ENCODE measurements around the gene RBFOX1.

The RBFOX1 gene

DNA sequence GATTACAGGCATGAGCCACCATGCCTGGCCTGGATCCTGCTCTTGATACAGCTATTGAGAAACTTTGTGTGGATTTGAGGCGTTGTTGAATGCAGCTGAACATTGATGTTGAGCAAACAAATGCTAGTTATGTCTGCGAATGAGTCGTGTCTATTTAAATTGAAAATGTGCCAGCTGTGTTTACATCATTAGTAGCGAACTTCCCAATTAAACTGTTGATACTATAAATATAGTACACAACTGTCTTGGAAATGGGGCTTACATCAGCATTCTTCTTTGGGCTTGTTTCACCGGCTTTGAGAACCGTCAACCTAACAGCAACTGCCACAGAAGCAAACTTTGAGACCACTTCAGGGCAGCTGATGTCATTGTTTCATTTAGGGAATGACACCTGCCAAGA, 251.9 kb downstream of the RBFOX1 start:
- TF ChIP-seq, protein P1, sequence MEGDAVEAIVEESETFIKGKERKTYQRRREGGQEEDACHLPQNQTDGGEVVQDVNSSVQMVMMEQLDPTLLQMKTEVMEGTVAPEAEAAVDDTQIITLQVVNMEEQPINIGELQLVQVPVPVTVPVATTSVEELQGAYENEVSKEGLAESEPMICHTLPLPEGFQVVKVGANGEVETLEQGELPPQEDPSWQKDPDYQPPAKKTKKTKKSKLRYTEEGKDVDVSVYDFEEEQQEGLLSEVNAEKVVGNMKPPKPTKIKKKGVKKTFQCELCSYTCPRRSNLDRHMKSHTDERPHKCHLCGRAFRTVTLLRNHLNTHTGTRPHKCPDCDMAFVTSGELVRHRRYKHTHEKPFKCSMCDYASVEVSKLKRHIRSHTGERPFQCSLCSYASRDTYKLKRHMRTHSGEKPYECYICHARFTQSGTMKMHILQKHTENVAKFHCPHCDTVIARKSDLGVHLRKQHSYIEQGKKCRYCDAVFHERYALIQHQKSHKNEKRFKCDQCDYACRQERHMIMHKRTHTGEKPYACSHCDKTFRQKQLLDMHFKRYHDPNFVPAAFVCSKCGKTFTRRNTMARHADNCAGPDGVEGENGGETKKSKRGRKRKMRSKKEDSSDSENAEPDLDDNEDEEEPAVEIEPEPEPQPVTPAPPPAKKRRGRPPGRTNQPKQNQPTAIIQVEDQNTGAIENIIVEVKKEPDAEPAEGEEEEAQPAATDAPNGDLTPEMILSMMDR (IDR thresholded peaks at IDR 0.05; ENCODE audit: low read depth, low read length): no peak
- in situ Hi-C loops (cut with HindIII; ENCODE audit: low sequenced_read_pairs): no loop called here
- H3K4me3 ChIP-seq (ENCODE audit: low read depth, low read length): no peak overlapping the region
- DNase-seq (ENCODE audit: low read depth, low spot score): no peak

DNA sequence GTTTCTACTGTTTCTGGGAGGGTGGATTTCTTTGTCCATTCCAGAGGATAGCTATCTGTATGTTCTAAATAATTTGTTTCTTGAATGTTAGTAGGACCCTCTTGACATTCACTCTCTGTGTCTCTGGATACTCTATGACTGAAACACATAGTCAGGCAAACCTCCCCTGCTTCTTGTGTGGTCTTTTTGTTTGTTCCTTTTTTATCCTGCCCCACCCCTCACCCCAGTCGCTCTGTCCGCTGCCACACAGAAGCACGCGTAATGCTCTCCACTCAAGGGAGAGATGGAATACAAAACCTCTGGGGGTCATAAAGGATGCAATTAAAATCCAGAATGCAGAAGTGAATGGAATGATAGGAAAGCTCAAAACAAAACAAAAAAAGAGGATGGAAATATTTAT, 253.1 kb downstream of the RBFOX1 start:
- in situ Hi-C loops (cut with HindIII; ENCODE audit: low sequenced_read_pairs): no loop called here
- DNase-seq (ENCODE audit: low read depth, low spot score): no peak
- TF ChIP-seq, protein P1 (IDR thresholded peaks at IDR 0.05; ENCODE audit: low read depth, low read length): no peak
- no peak overlapping the region for H3K4me3 ChIP-seq (ENCODE audit: low read depth, low read length)

DNA sequence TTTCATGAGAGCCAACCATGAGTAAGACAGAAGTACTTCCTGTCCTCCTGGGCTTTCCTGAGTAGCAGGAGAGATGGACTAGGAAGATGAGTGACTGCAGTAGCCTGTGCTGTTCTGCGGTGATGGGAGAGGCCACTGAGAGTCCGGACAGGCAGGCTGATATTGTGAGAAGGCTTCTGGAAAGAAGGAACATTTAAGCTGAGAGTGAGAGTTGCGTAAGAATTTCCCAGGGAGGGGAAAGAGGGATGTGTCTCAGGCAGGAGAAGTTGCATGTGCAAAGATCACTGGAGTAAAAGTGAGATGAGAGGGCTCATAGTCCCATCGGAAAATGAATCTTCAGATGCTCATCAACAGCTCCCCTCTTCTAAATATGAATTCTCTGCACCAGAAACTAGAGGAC, 258.3 kb downstream of the RBFOX1 start:
- no peak overlapping the region for H3K4me3 ChIP-seq (ENCODE audit: low read depth, low read length)
- DNase-seq (ENCODE audit: low read depth, low spot score): no peak
- TF ChIP-seq, protein P1 (IDR thresholded peaks at IDR 0.05; ENCODE audit: low read depth, low read length): no peak
- in situ Hi-C loops (cut with HindIII; ENCODE audit: low sequenced_read_pairs): no loop called here

DNA sequence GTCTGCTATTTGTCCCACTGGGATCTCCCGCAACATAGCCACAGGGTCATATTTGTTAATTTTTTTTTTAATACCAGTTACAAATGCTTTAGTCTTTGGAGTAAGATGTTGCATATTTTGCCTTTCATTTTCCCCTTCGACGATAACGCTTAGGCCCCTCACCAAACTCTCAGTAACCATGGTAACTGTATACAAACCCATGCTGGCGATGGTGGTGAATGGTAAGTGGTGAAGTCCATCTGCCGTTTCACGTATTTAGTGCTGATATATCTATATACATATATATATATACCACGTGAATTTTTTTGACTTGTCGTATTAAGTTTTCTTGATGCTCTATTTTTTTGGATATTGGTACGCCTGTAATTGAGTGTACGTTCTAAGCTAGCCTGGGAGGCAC, 263.7 kb downstream of the RBFOX1 start:
- no peak for DNase-seq (ENCODE audit: low read depth, low spot score)
- TF ChIP-seq, protein P1 (IDR thresholded peaks at IDR 0.05; ENCODE audit: low read depth, low read length): no peak
- in situ Hi-C loops (cut with HindIII; ENCODE audit: low sequenced_read_pairs): no loop called here
- H3K4me3 ChIP-seq (ENCODE audit: low read depth, low read length): no peak overlapping the region

DNA sequence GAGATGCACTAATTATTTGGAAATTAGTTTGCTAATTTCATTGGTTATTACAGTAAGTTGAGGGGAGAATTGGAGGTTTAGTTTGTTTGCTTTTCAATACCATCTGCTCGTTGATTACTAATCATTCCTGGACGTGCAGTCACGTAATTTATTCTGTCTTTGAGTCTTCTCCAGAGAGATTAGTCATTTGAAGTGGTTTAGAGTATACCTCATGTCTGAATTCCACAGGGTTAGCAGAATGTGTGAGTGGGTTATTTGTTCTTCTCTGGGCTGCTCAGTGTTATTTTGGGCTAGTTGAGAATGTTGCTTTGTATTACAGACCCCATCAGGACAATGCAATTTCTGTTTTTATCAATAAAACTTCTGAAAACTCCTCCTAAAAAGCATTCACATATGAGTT, 265.0 kb downstream of the RBFOX1 start:
- H3K4me3 ChIP-seq (ENCODE audit: low read depth, low read length): no peak overlapping the region
- peak; percentile 2 for DNase-seq (ENCODE audit: low read depth, low spot score)
- TF ChIP-seq, protein P1 (IDR thresholded peaks at IDR 0.05; ENCODE audit: low read depth, low read length): no peak
- in situ Hi-C loops (cut with HindIII; ENCODE audit: low sequenced_read_pairs): no loop called here

DNA sequence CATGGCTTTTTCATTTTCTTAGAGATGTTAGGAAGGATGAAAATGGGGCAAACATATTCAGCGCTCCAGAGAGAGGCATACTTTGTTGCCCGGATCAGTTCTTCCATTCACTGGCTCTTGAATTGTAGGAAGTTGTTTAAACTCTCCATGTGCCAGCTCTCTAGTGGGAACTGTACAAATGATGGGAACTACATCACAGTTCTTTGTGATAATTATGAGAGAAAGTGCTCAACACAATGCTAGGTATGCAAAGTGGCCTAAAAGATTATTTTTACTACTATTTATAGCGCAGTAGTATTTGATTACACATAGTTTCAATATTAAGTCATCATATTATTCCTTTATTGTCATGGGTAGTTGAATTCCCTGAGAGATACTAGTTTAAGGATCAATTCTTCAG, 268.5 kb downstream of the RBFOX1 start:
- in situ Hi-C loops (cut with HindIII; ENCODE audit: low sequenced_read_pairs): no loop called here
- TF ChIP-seq, protein P1 (IDR thresholded peaks at IDR 0.05; ENCODE audit: low read depth, low read length): no peak
- no peak overlapping the region for H3K4me3 ChIP-seq (ENCODE audit: low read depth, low read length)
- no peak for DNase-seq (ENCODE audit: low read depth, low spot score)

Measured in astrocyte of the spinal cord (primary cell).